Caco-2 (cell line): ENCODE measurements around the gene TAL1. TPM values are rescaled to one million over a fixed set of nuclear protein-coding genes. Genes with fewer than 3 reads are reported as not detected.
A peak's percentile ranks its signal among the peaks of the same experiment; 100 is the strongest.
"Not testable (repeated sequence)": the region's sequence is repeated elsewhere in the genome, so short reads cannot be mapped to it uniquely, and the experiment has no call there.

Source experiments
- BruUV-seq: library from RNA; stranded (reverse); fragments of 400-500 nt; replicated peaks from 2 replicates; lab custom pipeline; 2021; lab: Mats Ljungman, UMichigan
- CTCF ChIA-PET: fragments of 300-600 bp; sonication (Branson Sonifier 250); formaldehyde crosslinking; loops from one replicate; lab custom pipeline; 2022; ENCODE audit warnings: antibody characterized with exemption; lab: Charles Lee
- POLR2A ChIA-PET: fragments of 300-600 bp; sonication (Branson Sonifier 250); formaldehyde crosslinking; loops from one replicate; lab custom pipeline; 2022; ENCODE audit warnings: antibody characterized with exemption; lab: Charles Lee
- DNase-seq, 2 experiments: peaks; one replicate each; pipeline versions ENCODE4 v3.0.0 to v3.0.0-alpha.2; 2020 to 2022
- H3K27me3 ChIP-seq: replicated peaks from 2 replicates; pipeline ENCODE4 v1.6.0; 2011; ENCODE audit warnings: low read length; ENCODE audit not compliant: control insufficient read depth, insufficient read depth
- H3K36me3 ChIP-seq: 2 replicates; pipeline ENCODE4 v1.5.1; 2011; ENCODE audit warnings: low read length; ENCODE audit not compliant: control insufficient read depth, insufficient read depth
- H3K4me1 ChIP-seq: fragments of 250-450 bp; sonication (Bioruptor Pico); 2 replicates; pipeline ENCODE4 v1.5.1; 2020; ENCODE audit warnings: mild to moderate bottlenecking
- H3K4me3 ChIP-seq: 2 replicates; pipeline ENCODE4 v1.5.1; 2011; ENCODE audit warnings: low read depth, mild to moderate bottlenecking, control low read depth, low read length
- H3K9me3 ChIP-seq: fragments of 250-450 bp; sonication (Bioruptor Pico); 2 replicates; pipeline ENCODE4 v1.5.1; 2020; ENCODE audit warnings: mild to moderate bottlenecking, moderate library complexity
- H3K27ac Mint-ChIP-seq: one replicate; pipeline ENCODE4 v1.8.0; 2022; ENCODE audit warnings: mixed read lengths; ENCODE audit not compliant: unreplicated experiment
- H3K27me3 Mint-ChIP-seq: one replicate; pipeline ENCODE4 v1.8.0; 2022; ENCODE audit warnings: mixed read lengths; ENCODE audit not compliant: insufficient read depth, unreplicated experiment
- H3K36me3 Mint-ChIP-seq: one replicate; pipeline ENCODE4 v1.8.0; 2022; ENCODE audit warnings: mild to moderate bottlenecking, mixed read lengths; ENCODE audit not compliant: insufficient read depth, unreplicated experiment
- H3K4me1 Mint-ChIP-seq: one replicate; pipeline ENCODE4 v1.8.0; 2022; ENCODE audit warnings: low read depth, mixed read lengths; ENCODE audit not compliant: unreplicated experiment
- H3K4me3 Mint-ChIP-seq: one replicate; pipeline ENCODE4 v1.8.0; 2022; ENCODE audit warnings: mild to moderate bottlenecking, moderate library complexity, mixed read lengths; ENCODE audit not compliant: unreplicated experiment
- H3K9me3 Mint-ChIP-seq: one replicate; pipeline ENCODE4 v1.8.0; 2022; ENCODE audit warnings: mixed read lengths; ENCODE audit not compliant: unreplicated experiment
- CTCF ChIP-seq, 2 experiments: fragments of 200-600 bp in 1 of 2; IDR thresholded peaks; 1 replicate in 1 of 2; 2 replicates in 1 of 2; pipeline versions ENCODE4 v1.5.1 to v1.8.0; 2011 to 2022; ENCODE audit warnings: antibody characterized with exemption in 1 of 2, control low read depth in 1 of 2, inconsistent platforms in 1 of 2, low read depth in 1 of 2, low read length in 1 of 2, mild to moderate bottlenecking in 1 of 2, moderate library complexity in 1 of 2; ENCODE audit not compliant: insufficient read depth in 1 of 2, severe bottlenecking in 1 of 2, unreplicated experiment in 1 of 2
- intact Hi-C: fragments of 100-400 bp; cut with micrococcal nuclease; formaldehyde crosslinking; loops from one replicate; pipeline ENCODE4 v1.10.0; 2022; ENCODE audit not compliant: unreplicated experiment
- total RNA-seq: library from RNA; stranded (reverse); gene quantifications from 2 replicates; pipeline ENCODE4 v1.2.3, GENCODE V29; 2022

TAL1 gene
- total RNA-seq, 1 experiment from 2014 or later, result 15.2 TPM

- TF ChIP-seq CTCF (IDR thresholded peaks at IDR 0.05; ENCODE audit: insufficient read depth in 1 of 2, low read depth in 1 of 2, low read length in 1 of 2, severe bottlenecking in 1 of 2, unreplicated experiment in 1 of 2), result no peak
- Histone ChIP-seq H3K9me3 (no peaks in the 10 kb centered on the region), H3K4me1 (peaks cover 18% of the 10 kb centered on the region), H3K4me3 (no peak overlapping the region), H3K27me3 (no peaks in the 10 kb centered on the region), H3K36me3 (no peaks in the 10 kb centered on the region)
- H3K27me3 Mint-ChIP-seq, result no peaks in the 10 kb centered on the region
- CTCF ChIA-PET, result interaction anchor here (1.0 kb wide), 1 partner anchor 67 kb away, joined by 3 read pairs; no protein-coding TSS in a partner anchor
- no peak overlapping the region for H3K27ac Mint-ChIP-seq
- H3K4me3 Mint-ChIP-seq, result no peak overlapping the region
- BruUV-seq, result no TSS peak
- peaks cover 6% of the 10 kb centered on the region for H3K36me3 Mint-ChIP-seq
- intact Hi-C loops, result no loop called here
- no peaks in the 10 kb centered on the region for H3K9me3 Mint-ChIP-seq
- POLR2A ChIA-PET, result no interaction called here
- peak in 1 of 2 experiments; percentile 23 for DNase-seq
- H3K4me1 Mint-ChIP-seq, result peaks cover 34% of the 10 kb centered on the region
These were observed 35.4 kb downstream of the TAL1 start for GRCh38 chr1:47196622-47197021.

- H3K9me3 ChIP-seq, H3K4me3 Mint-ChIP-seq, H3K27ac Mint-ChIP-seq, intact Hi-C loops, H3K27me3 Mint-ChIP-seq, H3K4me3 ChIP-seq, CTCF ChIA-PET, POLR2A ChIA-PET, H3K9me3 Mint-ChIP-seq, BruUV-seq, H3K36me3 ChIP-seq, H3K27me3 ChIP-seq: not testable (repeated sequence)
- peak in 1 of 2 experiments; percentile 1 for DNase-seq
- peaks cover 22% of the 10 kb centered on the region for H3K4me1 ChIP-seq
- H3K4me1 Mint-ChIP-seq, result peaks cover 40% of the 10 kb centered on the region
- H3K36me3 Mint-ChIP-seq, result peaks cover 12% of the 10 kb centered on the region
These were observed 36.0 kb downstream of the TAL1 start for GRCh38 chr1:47195981-47196380.

- H3K9me3 ChIP-seq, result no peaks in the 10 kb centered on the region
- intact Hi-C loops, result no loop called here
- no TSS peak for BruUV-seq
- H3K4me1 ChIP-seq, result peaks cover 39% of the 10 kb centered on the region
- Mint-ChIP-seq H3K9me3 (no peaks in the 10 kb centered on the region), H3K4me3 (no peak overlapping the region), H3K27ac (peak overlapping the region; percentile 27), H3K36me3 (peaks cover 12% of the 10 kb centered on the region), H3K27me3 (no peaks in the 10 kb centered on the region), H3K4me1 (peaks cover 40% of the 10 kb centered on the region)
- CTCF ChIA-PET, result interaction anchor here (0.6 to 1.1 kb wide), 2 partner anchors 43 to 86 kb away, joined by 3 read pairs; no protein-coding TSS in a partner anchor
- POLR2A ChIA-PET, result interaction anchor here (0.7 kb wide), 1 partner anchor 15 kb away, joined by 3 read pairs; no protein-coding TSS in a partner anchor
- DNase-seq, result peak in 1 of 2 experiments; percentile 0
- H3K4me3 ChIP-seq, result no peak overlapping the region
- H3K27me3 ChIP-seq, result no peaks in the 10 kb centered on the region
- H3K36me3 ChIP-seq, result no peaks in the 10 kb centered on the region
- no peak for TF ChIP-seq CTCF (IDR thresholded peaks at IDR 0.05; ENCODE audit: insufficient read depth in 1 of 2, low read depth in 1 of 2, low read length in 1 of 2, severe bottlenecking in 1 of 2, unreplicated experiment in 1 of 2)
These were observed 37.7 kb downstream of the TAL1 start for GRCh38 chr1:47194311-47194710.

GRCh38 chr1:47193496-47193895, 38.5 kb downstream of the TAL1 start:
- ChIA-PET POLR2A (interaction anchor here (0.7 to 2.1 kb wide), 4 partner anchors 12 to 120 kb away, joined by 3 to 12 read pairs (median 6); partner anchors contain the start of gene STIL), CTCF (interaction anchor here (0.9 to 4.0 kb wide), 7 partner anchors 13 to 121 kb away, joined by 3 to 53 read pairs (median 5); partner anchors contain the start of gene STIL)
- intact Hi-C loops, result loop anchor here (1.0 to 2.0 kb wide), 4 partner anchors 23 to 185 kb away; no protein-coding TSS in a partner anchor
- Mint-ChIP-seq H3K4me1 (peaks cover 34% of the 10 kb centered on the region), H3K27ac (peak overlapping the region; percentile 98), H3K36me3 (peaks cover 12% of the 10 kb centered on the region)
- not testable (repeated sequence) for H3K9me3 Mint-ChIP-seq, H3K4me3 ChIP-seq, H3K9me3 ChIP-seq, H3K27me3 ChIP-seq, H3K36me3 ChIP-seq, H3K4me3 Mint-ChIP-seq, H3K27me3 Mint-ChIP-seq, BruUV-seq
- peaks cover 47% of the 10 kb centered on the region for H3K4me1 ChIP-seq
- DNase-seq, result peak in 1 of 2 experiments; percentile 10
